NCI-H510A (cell line): ENCODE measurements around the gene MR1.

Experiments
- DNase-seq: peaks from one replicate; lab custom pipeline; 2025; lab: John Stamatoyannopoulos, UW

Gene MR1

DNA sequence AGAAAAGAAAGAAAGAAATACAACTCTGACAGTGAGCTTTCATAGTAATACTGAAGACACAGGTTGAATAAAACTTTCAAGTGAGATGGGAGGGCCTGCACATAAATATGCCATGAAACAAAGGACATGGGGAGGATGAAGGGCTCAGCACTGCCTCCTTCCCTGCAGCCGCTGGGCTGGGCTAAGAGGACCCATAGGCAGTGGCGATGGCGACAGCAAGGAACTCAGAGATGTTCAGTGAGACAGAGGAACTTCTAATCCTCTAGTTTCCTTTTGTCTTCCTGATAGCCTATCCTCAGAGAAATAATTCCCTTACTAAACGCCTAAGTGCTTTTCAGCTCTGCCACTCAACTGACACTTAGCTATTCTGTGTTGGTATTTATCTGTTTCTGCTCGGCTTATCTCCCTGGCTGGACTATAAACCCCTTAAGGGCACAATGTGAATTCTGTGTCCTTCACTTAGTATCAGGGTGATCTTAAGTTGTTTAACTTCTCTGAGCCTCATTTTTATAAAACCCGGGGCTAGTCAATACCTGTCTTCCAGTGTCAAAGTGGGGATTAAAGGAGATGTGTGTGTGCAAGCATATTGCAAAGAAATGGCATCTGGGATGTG lies 30.3 kb downstream of the MR1 start:
- DNase-seq, result no peak

DNA sequence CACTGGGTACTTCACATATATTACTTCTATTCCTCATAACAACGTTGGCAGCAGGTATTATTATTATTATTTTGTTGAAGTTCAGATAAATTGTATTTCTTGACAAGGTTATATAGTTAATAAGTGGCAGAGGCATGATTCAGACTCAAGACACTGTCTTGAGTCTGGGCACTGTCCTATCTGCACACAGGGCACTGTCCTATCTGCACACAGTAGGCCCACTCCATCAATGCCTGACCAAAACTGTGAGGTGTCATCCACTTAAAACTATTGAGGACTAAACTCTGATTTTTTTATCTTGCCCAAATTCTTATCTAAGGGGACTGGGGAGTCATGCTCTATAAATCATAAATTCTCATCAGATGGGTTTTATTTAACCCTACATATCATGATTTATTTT lies 30.9 kb downstream of the MR1 start:
- no peak for DNase-seq

DNA sequence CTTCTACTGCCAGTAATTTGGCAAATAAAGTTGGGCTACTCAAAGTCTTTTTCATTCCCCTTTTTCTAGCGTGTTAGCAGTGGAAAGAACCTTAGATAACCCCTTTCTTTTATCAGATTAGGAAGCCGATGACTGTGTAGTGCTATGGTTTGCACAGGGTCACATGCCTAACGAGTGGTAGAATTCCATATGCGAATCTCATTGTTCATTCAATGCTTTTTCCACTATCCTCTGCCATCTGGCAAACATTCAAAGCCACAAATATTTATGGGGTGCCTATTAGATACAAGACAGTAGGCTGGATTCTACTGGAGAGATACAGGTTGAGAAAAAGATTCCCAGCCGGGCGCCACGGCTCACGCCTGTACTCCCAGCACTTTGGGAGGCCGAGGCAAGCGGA lies 39.9 kb downstream of the MR1 start:
- DNase-seq, result no peak

DNA sequence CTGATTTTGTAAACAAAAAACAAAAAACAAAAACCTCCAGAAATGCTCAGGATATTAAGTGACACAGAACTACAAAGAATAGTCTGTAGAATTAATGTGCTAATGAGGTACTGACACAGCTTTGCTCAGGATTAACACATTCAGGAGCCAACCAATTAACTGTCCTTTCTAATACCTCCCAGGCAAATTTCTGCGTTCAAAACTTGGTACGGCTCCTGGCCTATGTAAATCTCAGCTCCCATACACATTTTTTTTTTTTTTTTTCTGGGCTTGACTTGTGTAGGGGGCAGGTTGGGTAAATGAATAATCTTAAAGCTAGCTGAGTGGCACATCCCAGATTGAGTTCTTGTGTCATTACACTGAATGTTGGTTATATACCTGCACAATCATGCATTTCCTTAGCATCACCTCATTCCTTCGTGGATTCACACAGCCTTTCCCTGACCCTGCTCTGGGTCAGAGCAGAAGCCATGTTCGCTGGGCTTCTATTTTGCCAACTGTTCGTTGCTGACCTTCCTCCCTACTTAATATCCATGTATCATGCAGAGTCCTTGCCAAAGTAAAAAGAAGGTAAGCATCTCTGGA lies 42.1 kb downstream of the MR1 start:
- DNase-seq, result no peak

DNA sequence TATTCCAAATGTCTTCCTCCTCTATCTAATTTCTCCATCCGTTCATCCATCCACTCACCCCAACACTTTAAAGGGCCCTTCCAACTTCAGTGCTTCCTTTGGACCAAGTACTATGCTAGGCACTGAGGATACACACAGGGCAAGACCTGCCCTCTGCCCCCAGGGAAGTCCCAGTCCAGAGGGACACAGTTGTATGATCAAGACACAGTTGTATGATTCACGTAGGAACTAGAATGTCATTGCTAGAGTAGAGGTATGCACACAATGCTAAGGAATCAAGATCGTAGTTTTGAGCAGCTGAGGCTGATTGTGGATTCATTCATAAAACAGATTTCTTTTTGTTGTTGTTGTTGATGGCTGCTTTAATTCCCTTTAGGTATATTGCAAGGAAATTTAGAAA lies 43.1 kb downstream of the MR1 start:
- DNase-seq, result no peak

DNA sequence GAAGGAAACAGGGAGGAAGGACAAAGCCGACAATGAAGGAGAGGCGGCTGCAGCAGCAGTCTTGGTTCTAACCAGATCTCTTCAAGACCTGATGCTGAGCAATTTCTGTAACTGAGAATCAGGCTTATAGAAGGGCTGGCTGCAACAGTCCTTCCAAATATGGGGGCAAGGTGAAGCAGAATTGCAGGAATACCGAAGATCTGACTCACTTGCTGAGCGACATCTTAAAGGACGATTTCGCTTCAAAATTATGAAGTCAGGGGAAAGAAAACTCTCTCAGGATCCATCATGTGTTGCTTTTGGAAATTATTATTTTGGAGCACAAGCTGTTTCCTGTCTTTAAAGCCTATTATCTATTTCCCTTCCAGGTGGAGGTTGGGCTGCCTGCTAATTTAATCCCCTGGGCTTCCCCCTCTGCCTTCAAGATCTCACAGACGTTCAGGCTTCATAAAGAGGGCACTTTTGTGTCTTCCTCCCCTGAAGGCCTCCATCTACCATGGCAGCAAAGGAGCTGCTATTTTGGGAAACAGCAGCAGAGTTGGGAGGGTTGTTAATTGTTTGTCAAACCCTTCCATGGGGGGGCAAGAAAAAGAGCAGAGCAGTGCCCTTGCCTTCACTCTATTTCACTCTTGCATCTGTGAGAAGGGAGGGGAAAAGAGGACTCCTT lies 43.9 kb downstream of the MR1 start:
- no peak for DNase-seq

DNA sequence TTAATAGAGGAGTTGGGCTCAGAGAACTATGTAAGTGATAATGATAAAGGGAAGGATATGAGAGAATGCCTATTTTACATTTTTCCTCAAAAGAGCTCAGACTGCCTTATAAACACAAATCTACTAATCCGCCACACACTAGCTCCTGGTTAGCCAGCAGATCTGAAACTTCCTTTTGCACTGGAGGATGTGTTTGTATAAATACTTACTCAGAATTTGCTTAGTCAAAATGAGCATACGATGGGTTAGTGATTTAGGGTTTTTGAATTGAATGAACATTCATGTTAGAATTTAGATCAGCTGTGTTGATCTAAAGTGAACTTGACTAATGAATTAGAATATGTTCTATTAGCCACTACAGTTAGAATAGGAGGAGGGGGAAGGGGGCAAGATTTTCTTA lies 45.6 kb downstream of the MR1 start:
- no peak for DNase-seq

DNA sequence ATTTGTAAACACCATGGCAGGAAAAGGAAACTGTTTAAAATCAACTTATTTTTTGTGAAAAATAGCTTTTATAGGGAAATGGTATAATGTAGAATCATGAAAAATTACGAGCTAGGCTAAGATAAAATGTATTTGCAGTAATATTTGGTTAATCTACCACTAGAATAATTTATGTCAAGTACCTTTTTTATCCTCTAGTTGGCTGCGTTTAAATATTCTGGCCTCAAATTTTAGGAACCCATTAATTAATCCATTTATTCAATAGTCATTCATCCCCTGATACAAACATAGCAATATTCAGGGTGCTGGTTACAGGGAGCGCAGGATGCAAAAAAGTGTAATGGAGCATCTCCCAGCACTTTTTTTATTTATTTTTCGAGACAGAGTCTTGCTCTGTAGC lies 46.1 kb downstream of the MR1 start:
- no peak for DNase-seq

DNA sequence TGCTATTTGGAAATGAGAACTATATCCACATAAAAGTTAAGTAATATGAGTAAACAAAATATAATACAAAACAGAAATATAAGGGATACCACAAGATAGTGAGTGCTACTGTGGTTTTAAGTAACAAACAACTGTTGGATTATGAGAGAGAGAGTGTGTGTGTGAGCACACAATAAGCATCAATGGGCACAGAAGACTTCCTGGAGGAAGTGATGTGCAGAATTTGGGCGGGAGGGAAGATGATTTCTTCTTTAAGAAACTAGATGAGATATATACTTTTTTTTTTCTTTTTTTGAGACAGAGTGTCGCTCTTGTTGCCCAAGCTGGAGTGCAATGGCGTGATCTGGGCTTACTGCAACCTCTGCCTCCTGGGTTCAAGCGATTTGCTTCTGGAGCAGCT lies 46.8 kb downstream of the MR1 start:
- no peak for DNase-seq

DNA sequence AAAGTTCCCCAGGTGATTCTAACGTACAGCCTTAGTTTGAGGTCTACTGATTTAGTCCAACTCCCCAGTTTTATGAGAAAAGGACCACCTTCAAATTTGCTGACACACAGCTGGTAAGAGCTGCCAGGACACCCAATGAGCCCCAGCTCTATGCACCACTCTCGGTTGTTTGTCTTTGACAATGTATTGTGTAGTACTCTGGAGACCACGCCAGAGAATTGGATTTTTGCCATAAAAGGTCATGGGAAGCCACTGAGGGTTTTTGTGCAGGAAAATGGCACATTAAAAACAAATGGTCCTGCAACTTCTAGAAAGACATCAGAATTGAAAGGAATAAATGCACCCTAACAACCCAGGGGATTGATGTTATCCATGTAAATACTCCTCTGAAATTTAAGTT lies 47.6 kb downstream of the MR1 start:
- no peak for DNase-seq

DNA sequence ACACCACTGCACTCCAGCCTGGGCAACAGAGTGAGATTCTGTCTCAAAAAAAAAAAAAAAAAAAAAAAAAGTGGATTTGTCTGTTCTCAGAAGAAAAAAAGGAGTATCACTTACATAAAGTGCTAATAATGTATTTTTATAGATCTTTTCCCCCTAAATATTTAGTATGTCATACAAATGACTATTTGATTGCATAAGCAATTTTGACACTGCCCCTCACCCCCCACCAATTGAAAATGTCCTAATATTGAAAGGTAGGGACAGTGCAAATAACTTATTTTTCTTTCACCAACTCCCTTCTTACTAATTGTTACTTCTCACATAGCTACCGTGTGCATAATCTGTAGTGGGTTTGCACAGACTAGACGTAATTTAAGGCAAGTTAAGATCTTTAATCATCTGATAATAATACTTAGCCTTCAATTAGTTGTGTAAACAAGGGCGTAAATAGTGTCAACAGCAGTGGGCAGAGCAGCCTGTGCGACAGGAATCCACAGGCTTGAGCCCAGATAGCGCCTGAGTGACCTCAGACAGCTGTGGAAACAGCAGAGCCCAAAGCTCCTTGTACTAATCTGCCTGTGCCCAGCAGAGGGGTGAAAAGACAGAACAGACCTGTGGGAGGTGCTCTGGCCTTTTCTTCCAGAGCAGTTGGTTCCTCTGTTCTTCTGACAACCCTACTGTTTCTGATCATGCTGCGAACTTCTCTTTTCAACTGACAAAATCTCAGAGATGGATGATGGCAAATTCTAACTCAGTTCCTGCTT lies 50.2 kb downstream of the MR1 start:
- DNase-seq, result no peak

DNA sequence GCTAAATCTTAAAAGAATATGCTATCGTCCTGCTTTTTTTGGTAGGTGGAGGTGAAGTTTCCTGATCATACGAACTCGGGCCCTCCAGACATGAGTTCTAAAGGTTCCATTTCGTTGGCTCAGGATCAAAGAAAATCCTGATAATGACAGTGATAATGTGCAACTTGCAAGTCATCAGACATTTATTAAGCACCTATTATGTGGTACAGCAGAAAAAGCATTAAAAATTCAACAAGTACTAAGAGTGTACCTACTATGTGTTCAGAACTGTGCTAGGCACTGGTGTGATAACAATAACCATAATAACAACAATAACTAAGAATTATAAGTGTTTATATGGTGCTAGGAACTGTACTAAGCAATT lies 50.8 kb downstream of the MR1 start:
- no peak for DNase-seq

DNA sequence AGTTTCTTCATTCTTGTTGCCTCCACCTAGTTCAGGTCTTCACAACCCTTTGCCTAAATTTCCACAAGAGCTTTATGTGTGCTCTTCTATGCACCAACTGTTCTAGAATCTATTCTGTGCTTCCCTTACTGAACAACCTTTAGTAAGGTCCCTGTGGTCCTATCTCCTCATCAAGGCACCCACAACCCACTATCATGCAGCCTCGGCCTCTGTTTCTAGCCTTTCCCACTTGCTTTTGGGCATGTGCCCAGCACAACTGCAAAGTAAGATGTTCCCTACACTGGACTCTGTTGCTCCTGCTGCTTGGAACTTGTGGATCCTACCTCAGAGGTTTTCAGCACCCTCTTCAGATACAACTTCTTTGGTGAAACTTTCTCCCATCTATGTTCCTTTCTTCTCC lies 52.3 kb downstream of the MR1 start:
- no peak for DNase-seq

DNA sequence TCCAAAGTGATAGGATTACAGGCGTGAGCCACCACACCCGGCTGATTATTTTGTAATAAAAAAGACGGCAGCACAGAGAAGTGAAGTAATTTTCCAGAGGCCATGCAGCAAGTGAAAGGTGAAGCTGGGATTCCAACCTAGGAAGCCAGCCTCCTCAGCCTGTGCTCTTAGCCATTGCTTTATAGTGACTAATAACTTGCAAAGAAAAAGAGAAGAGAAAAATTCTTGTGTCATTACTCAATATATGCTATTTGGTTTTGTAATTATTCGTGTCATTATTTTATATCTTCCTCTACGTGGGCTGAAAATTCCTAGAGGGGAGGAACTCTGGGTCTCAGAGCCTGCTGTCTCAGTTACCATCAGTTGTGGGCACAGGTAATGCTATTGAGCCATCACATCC lies 53.1 kb downstream of the MR1 start:
- DNase-seq, result no peak

DNA sequence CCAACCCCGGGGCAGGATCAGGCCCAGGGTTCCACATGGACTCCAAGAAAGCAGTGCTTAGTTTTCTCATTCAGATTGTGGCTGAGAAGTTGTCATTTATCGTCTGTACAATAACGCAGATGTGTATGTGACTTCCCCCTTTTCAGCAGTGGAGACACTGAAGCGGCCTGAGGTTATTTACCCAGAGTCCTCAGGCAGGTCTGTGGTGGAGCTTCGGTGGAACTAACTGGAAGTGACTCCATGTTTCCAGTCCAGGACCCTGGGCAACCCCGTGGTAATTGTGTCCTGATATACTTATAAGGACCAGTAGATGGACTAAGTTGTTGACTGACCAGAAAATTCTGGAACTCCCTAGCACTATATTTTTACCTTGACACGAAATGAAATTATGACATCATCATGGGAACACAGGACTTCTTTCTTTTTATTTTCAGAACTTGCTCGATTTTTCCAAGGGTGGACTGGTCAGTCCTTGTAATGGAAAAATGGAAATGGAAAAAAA lies 53.7 kb downstream of the MR1 start:
- DNase-seq, result no peak

DNA sequence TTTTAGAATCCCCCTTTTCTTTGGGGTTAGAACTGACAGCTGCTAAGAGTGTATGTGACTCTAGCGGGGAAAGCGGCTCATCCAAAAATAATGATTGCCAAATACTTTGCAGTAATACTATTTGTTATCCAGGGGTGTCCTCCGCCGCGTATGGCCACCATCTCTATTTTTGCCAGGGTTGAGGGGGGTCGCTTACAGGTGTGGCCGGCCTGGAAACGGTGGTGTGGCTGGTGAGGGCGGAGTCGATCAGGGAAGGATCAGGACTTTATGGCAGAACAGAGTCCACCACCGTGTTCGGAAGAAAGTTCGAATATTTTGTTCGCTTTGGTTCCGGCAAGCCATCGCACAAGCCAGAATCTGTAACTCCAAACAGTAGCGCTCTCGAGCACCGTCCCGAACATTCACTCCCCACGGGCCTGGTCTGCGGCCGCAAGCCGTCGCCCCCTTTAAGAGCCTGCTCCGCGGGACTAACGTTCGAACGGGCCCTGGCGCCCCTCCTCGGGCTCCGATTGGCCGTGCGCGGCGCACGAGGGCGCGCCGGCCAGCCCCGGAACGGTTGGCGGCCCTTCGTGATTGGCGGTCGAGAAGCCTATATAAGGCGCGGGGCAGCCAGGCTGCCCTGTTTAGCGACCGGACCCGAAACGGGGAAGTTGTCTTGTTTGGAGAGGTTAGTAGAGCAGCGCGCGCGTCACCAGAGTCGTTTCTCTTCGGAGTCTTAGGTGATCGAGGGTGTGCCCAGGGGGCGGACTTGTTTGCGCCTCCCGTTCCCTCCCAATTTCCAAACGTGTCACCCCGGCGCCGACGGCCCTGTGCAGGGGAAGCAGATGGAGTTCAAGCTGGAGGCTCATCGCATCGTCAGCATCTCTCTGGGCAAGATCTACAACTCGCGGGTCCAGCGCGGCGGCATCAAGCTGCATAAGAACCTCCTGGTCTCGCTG lies 54.6 kb downstream of the MR1 start, which contains the start of gene IER5:
Gene IER5 (plus strand): TSS at position 622 of the 938 bp plus-strand sequence. CDS start 203 bp downstream, at position 825.
- DNase-seq, result peak; percentile 91

DNA sequence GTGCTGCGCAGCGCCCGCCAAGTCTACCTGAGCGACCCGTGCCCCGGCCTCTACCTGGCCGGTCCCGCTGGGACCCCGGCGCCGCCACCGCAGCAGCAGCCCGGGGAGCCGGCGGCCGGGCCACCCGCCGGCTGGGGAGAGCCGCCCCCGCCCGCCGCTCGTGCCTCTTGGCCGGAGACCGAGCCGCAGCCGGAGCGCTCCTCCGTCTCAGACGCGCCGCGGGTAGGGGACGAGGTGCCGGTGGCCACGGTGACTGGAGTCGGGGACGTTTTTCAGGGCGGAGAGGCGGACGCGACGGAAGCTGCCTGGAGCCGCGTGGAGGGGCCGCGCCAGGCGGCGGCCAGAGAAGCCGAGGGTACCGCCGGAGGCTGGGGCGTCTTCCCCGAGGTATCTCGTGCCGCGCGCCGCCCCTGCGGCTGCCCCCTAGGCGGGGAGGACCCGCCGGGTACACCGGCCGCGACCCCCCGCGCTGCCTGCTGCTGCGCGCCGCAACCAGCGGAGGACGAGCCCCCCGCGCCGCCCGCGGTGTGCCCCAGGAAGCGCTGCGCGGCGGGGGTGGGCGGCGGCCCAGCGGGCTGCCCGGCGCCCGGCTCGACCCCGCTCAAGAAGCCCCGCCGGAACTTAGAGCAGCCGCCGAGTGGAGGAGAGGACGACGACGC lies 55.4 kb downstream of the MR1 start:
- no peak for DNase-seq

DNA sequence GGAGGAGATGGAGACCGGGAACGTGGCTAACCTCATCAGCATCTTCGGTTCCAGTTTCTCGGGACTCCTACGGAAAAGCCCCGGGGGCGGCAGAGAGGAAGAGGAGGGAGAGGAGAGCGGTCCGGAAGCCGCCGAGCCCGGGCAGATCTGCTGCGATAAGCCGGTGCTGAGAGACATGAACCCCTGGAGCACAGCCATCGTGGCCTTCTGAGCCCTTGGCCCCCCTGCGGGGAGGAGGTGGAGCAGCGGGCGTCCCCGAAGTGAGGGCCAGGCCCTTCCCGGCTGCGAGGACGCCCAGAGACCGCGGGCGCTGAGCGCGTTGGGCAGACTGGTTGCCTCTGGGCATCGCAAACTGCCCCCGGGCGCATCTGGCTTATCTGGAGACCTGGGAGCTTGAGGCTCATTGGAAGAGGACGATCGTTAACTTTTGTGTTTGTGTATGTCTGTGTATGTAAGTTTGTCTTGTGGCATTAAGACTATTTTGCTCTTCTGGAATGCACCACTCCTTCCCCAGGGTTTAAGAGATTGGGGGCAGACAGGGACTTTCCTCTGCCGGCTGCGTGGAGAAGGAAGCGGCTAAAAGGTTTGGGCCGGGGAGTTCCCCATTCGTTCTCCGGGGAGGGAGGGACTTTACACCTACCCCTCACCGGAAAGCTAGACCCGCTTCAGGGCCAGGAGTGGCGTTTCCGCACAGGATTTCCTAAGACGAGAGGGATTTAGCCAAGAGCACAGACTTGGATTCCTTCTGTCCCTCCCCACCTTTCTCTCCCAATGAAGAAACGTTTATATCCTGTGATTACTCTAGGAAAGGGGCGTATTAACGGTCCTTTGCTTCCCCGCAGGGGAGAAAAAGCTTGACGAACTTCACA lies 56.1 kb downstream of the MR1 start:
- peak; percentile 49 for DNase-seq

DNA sequence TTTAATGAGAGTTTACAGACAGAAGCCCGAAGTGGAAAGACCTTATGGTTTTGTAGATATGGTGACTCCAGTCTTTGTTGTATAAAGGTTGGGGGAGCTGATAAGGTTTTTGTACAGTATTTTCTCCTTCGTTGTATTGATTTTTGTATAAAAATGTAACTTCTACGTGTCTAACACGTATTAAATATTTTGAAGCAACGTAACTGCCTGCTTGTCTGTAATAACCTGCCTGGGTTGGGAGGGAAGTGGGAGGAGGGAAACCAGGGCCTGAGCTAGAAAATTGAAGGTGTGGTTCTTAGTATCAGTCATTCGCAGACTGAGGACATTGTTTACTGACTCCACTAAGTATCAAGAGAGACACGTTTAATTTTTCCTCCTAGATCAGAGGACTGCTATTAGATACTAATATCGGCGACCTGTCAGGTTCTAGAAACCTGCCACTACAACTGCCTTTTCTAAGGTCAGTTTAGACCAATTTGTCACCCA lies 56.9 kb downstream of the MR1 start:
- DNase-seq, result no peak
